ENCODE measurements around the gene BOC. TPM values are rescaled to one million over a fixed set of nuclear protein-coding genes. Genes with fewer than 3 reads are reported as not detected.

BOC gene
- total and polyA plus RNA-seq, 8 donors: 5.2 to 51.3 (median 23.7) TPM

GRCh38 chr3:113270786-113271185, 59.4 kb downstream of the BOC start:
- Histone ChIP-seq H3K9me3 (no peaks in the 10 kb centered on the region), H3K27ac (peak overlapping the region in 4 of 5 donors; percentile 10 to 60 (median 31)), H3K4me1 (peaks cover 9 to 57% (median 22%) of the 10 kb centered on the region in 4 donors), H3K36me3 (peaks cover 11 to 65% (median 53%) of the 10 kb centered on the region in 4 donors), H3K27me3 (no peaks in the 10 kb centered on the region), H3K4me3 (no peak overlapping the region)
- DNase-seq: no peak
- intact Hi-C loops (cut with DNase I; ENCODE audit: low total_unique reads): no loop called here
- TF ChIP-seq POLR2A (IDR thresholded peaks at IDR 0.05) (no peak), EP300 (IDR thresholded peaks at IDR 0.05) (no peak), POLR2AphosphoS5 (IDR thresholded peaks at IDR 0.05) (no peak), CTCF (IDR thresholded peaks at IDR 0.05) (no peak)
- 78 to 91% (median 89%) methylated on average over 9 of the region's 9 CpGs for WGBS, 5 donors

- peak in 1 of 2 donors; percentile 78 for DNase-seq
- no peak for TF ChIP-seq EP300 (IDR thresholded peaks at IDR 0.05)
- TF ChIP-seq CTCF (IDR thresholded peaks at IDR 0.05): no peak
- no peak for TF ChIP-seq POLR2AphosphoS5 (IDR thresholded peaks at IDR 0.05)
- no peak for TF ChIP-seq POLR2A (IDR thresholded peaks at IDR 0.05)
- Histone ChIP-seq H3K4me1 (peaks cover 9 to 57% (median 25%) of the 10 kb centered on the region in 4 donors), H3K4me3 (no peak overlapping the region), H3K9me3 (no peaks in the 10 kb centered on the region), H3K36me3 (peaks cover 11 to 65% (median 53%) of the 10 kb centered on the region in 4 donors), H3K27me3 (no peaks in the 10 kb centered on the region), H3K27ac (peak overlapping the region in 4 of 5 donors; percentile 10 to 60 (median 31))
- intact Hi-C loops (cut with DNase I; ENCODE audit: low total_unique reads): no loop called here
- WGBS, 5 donors: 44 to 59% (median 54%) methylated on average over 4 to 9 of the region's 9 CpGs
Measured at GRCh38 chr3:113271189-113271588, 59.8 kb downstream of the BOC start.

GRCh38 chr3:113271594-113272384, 60.4 kb downstream of the BOC start:
- Histone ChIP-seq H3K4me1 (peaks cover 12 to 58% (median 28%) of the 10 kb centered on the region in 4 donors), H3K4me3 (no peak overlapping the region), H3K36me3 (peaks cover 11 to 65% (median 53%) of the 10 kb centered on the region in 4 donors), H3K27me3 (no peaks in the 10 kb centered on the region), H3K27ac (peak overlapping the region in 4 of 5 donors; percentile 10 to 60 (median 31)), H3K9me3 (no peaks in the 10 kb centered on the region)
- peak in 1 of 2 donors; percentile 87 for DNase-seq
- 47 to 67% (median 62%) methylated on average over 9 of the region's 9 CpGs for WGBS, 5 donors
- TF ChIP-seq CTCF (IDR thresholded peaks at IDR 0.05) (no peak), POLR2A (IDR thresholded peaks at IDR 0.05) (no peak), POLR2AphosphoS5 (IDR thresholded peaks at IDR 0.05) (no peak), EP300 (IDR thresholded peaks at IDR 0.05) (no peak)
- intact Hi-C loops (cut with DNase I; ENCODE audit: low total_unique reads): no loop called here

GRCh38 chr3:113272385-113272779, 61.0 kb downstream of the BOC start:
- Histone ChIP-seq H3K36me3 (peaks cover 11 to 65% (median 53%) of the 10 kb centered on the region in 4 donors), H3K9me3 (no peaks in the 10 kb centered on the region), H3K4me3 (no peak overlapping the region), H3K4me1 (peaks cover 13 to 58% (median 30%) of the 10 kb centered on the region in 4 donors), H3K27me3 (no peaks in the 10 kb centered on the region), H3K27ac (peak overlapping the region in 1 of 5 donors; percentile 13)
- TF ChIP-seq POLR2A (IDR thresholded peaks at IDR 0.05) (no peak), EP300 (IDR thresholded peaks at IDR 0.05) (no peak), POLR2AphosphoS5 (IDR thresholded peaks at IDR 0.05) (no peak), CTCF (IDR thresholded peaks at IDR 0.05) (no peak)
- 89 to 97% (median 93%) methylated on average over 12 to 13 of the region's 13 CpGs for WGBS, 5 donors
- intact Hi-C loops (cut with DNase I; ENCODE audit: low total_unique reads): no loop called here
- DNase-seq: no peak
